Fibroblast of mammary gland (primary cell): Measurements from ENCODE around the gene KRTAP9-6.

Source experiments
- DNase-seq: peaks from one replicate; pipeline ENCODE4 v3.0.0-alpha.2; 2010; ENCODE audit warnings: low read depth
- H3K4me3 ChIP-seq: 2 replicates; pipeline ENCODE4 v1.5.1; 2011; ENCODE audit warnings: low read depth, mild to moderate bottlenecking, low read length, moderate library complexity; ENCODE audit not compliant: control insufficient read depth
- TF ChIP-seq, protein P1 (sequence below): conservative IDR thresholded peaks from 2 replicates; pipeline ENCODE4 v1.5.1; 2011; ENCODE audit warnings: low read depth, low read length, inconsistent platforms; ENCODE audit not compliant: control insufficient read depth, insufficient read depth

KRTAP9-6 gene

GRCh38 chr17:41302981-41303380 is 37.8 kb downstream of the KRTAP9-6 start:
- TF ChIP-seq, protein P1, sequence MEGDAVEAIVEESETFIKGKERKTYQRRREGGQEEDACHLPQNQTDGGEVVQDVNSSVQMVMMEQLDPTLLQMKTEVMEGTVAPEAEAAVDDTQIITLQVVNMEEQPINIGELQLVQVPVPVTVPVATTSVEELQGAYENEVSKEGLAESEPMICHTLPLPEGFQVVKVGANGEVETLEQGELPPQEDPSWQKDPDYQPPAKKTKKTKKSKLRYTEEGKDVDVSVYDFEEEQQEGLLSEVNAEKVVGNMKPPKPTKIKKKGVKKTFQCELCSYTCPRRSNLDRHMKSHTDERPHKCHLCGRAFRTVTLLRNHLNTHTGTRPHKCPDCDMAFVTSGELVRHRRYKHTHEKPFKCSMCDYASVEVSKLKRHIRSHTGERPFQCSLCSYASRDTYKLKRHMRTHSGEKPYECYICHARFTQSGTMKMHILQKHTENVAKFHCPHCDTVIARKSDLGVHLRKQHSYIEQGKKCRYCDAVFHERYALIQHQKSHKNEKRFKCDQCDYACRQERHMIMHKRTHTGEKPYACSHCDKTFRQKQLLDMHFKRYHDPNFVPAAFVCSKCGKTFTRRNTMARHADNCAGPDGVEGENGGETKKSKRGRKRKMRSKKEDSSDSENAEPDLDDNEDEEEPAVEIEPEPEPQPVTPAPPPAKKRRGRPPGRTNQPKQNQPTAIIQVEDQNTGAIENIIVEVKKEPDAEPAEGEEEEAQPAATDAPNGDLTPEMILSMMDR: no peak
- DNase-seq: no peak
- H3K4me3 ChIP-seq: no peak overlapping the region

DNA sequence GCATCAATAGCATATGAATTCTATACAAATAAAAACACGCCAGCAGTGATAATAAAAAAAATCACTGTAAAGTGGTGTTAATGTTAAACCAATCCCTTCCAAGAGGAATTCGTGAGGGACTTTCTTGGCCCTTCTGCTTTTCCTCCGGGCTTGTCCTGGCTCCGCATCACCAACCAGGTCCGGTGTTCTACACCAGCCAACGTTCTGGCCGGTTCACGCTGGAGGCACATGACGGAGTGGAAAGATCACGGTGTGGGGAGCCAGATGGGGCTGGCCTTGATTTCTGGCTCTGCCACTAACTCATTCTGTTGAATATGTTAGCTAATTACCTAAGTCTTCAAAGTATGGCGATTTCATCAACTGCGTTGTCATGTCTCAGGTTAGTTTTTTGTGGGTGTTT is 38.9 kb downstream of the KRTAP9-6 start:
- TF ChIP-seq, protein P1: no peak
- no peak overlapping the region for H3K4me3 ChIP-seq
- DNase-seq: no peak

DNA sequence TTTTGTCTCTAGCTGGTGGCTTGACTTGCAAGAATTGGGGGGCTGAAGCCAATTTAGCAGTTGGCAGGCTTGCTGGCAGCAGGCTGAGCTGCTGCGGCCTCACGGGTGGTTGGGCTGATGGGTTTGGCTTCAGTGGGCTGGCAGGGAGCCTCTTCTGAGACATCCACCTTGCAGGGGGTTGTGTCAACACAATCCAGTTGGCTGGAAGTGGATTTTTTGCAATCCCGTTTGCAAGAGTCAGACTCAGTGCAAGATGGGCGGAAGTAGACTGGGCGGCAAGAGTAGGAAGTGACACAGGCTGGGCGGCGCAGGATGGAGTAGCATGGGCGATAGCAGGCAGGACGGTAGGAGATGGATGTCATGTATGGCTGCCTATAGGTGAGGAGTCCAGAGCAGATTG is 42.5 kb downstream of the KRTAP9-6 start:
- TF ChIP-seq, protein P1: no peak
- H3K4me3 ChIP-seq: no peak overlapping the region
- peak; percentile 28 for DNase-seq

- no peak for DNase-seq
- TF ChIP-seq, protein P1: no peak
- H3K4me3 ChIP-seq: no peak overlapping the region
These were observed 43.2 kb downstream of the KRTAP9-6 start for GRCh38 chr17:41308251-41308917.

DNA sequence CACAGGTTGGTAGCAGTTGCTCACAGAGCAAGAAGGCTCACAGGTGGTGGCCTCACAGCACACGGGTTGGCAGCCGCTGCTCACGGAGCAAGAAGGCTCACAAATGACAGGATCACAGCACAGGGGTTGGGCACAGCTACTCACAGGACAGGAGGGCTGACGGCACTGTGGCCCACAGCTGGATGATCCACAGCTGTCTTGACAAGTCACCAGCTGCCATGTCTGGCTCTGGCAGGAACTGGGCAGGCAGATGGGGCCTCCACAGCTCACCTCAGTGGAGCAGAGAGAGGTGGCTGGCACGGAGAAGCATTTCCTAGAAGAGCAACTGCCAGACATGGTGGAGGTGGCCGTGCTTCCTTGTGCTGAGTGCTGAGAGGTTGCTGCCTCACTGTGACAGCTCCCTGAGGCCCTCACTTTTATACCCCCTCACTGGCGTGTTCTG is 43.8 kb downstream of the KRTAP9-6 start, which contains the start of gene KRTAP16-1:
Gene KRTAP16-1, minus strand, starts transcription at position 392 of the 442 bp plus-strand sequence. Its CDS starts 56 bp downstream, at position 336.
- TF ChIP-seq, protein P1: no peak
- no peak within 1 kb of the TSS for H3K4me3 ChIP-seq
- no peak for DNase-seq

DNA sequence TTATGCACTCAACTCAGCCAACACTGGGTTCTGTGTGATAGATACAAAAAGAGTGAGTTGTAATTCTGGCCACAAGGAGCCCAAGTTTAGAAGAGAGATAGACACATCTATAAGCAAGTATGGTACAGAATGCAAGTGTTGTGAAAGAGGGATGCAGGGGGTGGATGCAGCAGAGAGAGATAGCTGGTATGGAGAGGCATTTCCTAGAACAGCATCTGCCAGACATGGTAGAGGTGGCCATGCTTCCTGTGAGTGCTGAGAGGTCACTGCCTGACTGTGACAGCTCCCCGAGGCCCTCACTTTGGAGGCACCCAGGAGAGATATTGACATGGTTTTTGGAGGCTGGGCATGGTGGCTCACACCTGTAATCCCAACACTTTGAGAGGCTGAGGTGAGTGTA is 45.9 kb downstream of the KRTAP9-6 start:
- no peak for DNase-seq
- TF ChIP-seq, protein P1: no peak
- H3K4me3 ChIP-seq: no peak overlapping the region
